Body of pancreas (tissue), 4 donors: ENCODE data around the gene OBP2A. TPM values are rescaled to one million over a fixed set of nuclear protein-coding genes. Genes with fewer than 3 reads are reported as not detected.
A peak's percentile ranks its signal among the peaks of the same experiment; 100 is the strongest.

ENCODE experiments used
- ATAC-seq: fragments of 150-250 bp; one replicate; pipeline ENCODE4 v1.9.1; 2016
- DNase-seq, 4 donors: peaks; one replicate each; pipeline ENCODE4 v3.0.0-alpha.2; 2019
- H3K27ac ChIP-seq, 4 donors: fragments of 200-600 bp; sonication (generic); 1 replicate in 3 of 4; 2 replicates in 1 of 4; pipeline versions ENCODE4 v1.5.1 to v1.6.1; 2016 to 2019; ENCODE audit warnings: mild to moderate bottlenecking in 1 of 4, mixed read lengths in 1 of 4, moderate library complexity in 1 of 4
- H3K27me3 ChIP-seq, 2 donors: fragments of 200-600 bp; sonication (generic); one replicate each; pipeline ENCODE4 v1.6.0; 2016; ENCODE audit warnings: mild to moderate bottlenecking in 1 of 2
- H3K36me3 ChIP-seq, 2 donors: fragments of 200-600 bp; sonication (generic); replicated peaks in 1 of 2; 2 replicates each; pipeline ENCODE4 v1.5.1; 2016; ENCODE audit warnings: low read depth in 2 of 2; ENCODE audit not compliant: insufficient read depth in 1 of 2
- H3K4me1 ChIP-seq: fragments of 200-600 bp; sonication (generic); one replicate; pipeline ENCODE4 v1.6.0; 2016
- H3K4me3 ChIP-seq, 2 donors: fragments of 200-600 bp; sonication (generic); 1 replicate in 1 of 2; 2 replicates in 1 of 2; pipeline ENCODE4 v1.5.1; 2016 to 2019
- H3K9me3 ChIP-seq, 3 donors: fragments of 200-600 bp; sonication (generic); 1 replicate in 2 of 3; 2 replicates in 1 of 3; pipeline ENCODE4 v1.5.1; 2016
- POLR2A ChIP-seq, 3 donors: fragments of 450-650 bp; IDR thresholded peaks; one replicate each; pipeline ENCODE4 v1.6.1; 2016; ENCODE audit warnings: antibody characterized with exemption in 3 of 3, mild to moderate bottlenecking in 2 of 3
- WGBS, 2 donors: methylation state at CpG; one replicate each; pipeline ENCODE4 v1.1.5; 2017; 5-methylcytosine and 5-hydroxymethylcytosine counted together
- intact Hi-C: fragments of 100-400 bp; cut with DNase I; formaldehyde crosslinking; loops from one replicate; pipeline ENCODE4 v1.15.1; 2023
- total RNA-seq, 2 donors: library from RNA; depleted of rRNA; stranded (reverse); fragments of >200 nt; gene quantifications; one replicate each; pipeline ENCODE4 v1.1.0, GENCODE V29; 2016
- TF ChIP-seq, protein P1 (sequence below), 7 experiments: fragments of 450-650 bp in 4 of 7; fragments of 200-600 bp in 3 of 7; sonication (generic) in 3 of 7; IDR thresholded peaks; one replicate each; pipeline ENCODE4 v1.5.1; 2016 to 2019; ENCODE audit warnings: antibody characterized with exemption in 7 of 7

The OBP2A gene
- total RNA-seq, 2 donors from 2014 or later, result not detected

GRCh38 chr9:135519179-135519971, 26.6 kb upstream of the OBP2A start:
- TF ChIP-seq, protein P1, sequence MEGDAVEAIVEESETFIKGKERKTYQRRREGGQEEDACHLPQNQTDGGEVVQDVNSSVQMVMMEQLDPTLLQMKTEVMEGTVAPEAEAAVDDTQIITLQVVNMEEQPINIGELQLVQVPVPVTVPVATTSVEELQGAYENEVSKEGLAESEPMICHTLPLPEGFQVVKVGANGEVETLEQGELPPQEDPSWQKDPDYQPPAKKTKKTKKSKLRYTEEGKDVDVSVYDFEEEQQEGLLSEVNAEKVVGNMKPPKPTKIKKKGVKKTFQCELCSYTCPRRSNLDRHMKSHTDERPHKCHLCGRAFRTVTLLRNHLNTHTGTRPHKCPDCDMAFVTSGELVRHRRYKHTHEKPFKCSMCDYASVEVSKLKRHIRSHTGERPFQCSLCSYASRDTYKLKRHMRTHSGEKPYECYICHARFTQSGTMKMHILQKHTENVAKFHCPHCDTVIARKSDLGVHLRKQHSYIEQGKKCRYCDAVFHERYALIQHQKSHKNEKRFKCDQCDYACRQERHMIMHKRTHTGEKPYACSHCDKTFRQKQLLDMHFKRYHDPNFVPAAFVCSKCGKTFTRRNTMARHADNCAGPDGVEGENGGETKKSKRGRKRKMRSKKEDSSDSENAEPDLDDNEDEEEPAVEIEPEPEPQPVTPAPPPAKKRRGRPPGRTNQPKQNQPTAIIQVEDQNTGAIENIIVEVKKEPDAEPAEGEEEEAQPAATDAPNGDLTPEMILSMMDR (IDR thresholded peaks at IDR 0.05), result no peak
- TF ChIP-seq POLR2A (IDR thresholded peaks at IDR 0.05), result no peak
- no peak for ATAC-seq
- no peak for DNase-seq
- Histone ChIP-seq H3K9me3 (no peaks in the 10 kb centered on the region), H3K27ac (no peak overlapping the region), H3K4me3 (no peak overlapping the region), H3K4me1 (no peaks in the 10 kb centered on the region), H3K36me3 (no peaks in the 10 kb centered on the region), H3K27me3 (no peaks in the 10 kb centered on the region)
- WGBS, 2 donors, result 74 to 83% methylated on average over 10 of the region's 10 CpGs
- intact Hi-C loops, result no loop called here

- intact Hi-C loops, result no loop called here
- H3K27me3 ChIP-seq, result no peaks in the 10 kb centered on the region
- DNase-seq, result peak in 1 of 4 donors; percentile 7
- TF ChIP-seq, protein P1 (IDR thresholded peaks at IDR 0.05), result no peak
- no peak for TF ChIP-seq POLR2A (IDR thresholded peaks at IDR 0.05)
- no peaks in the 10 kb centered on the region for H3K9me3 ChIP-seq
- no peak within 1 kb of the TSS for H3K27ac ChIP-seq
- H3K36me3 ChIP-seq, result no peaks in the 10 kb centered on the region
- H3K4me1 ChIP-seq, result no peaks in the 10 kb centered on the region
- 62 to 67% methylated on average over 12 to 18 of the region's 18 CpGs for WGBS, 2 donors
- ATAC-seq, result no peak
- no peak within 1 kb of the TSS for H3K4me3 ChIP-seq
Observed at GRCh38 chr9:135520916-135521607, 24.9 kb upstream of the OBP2A start, which contains the start of gene LCN1. Gene LCN1 (plus strand): TSS chr9:135521440. CDS start chr9:135521498, 58 bp downstream.

DNA sequence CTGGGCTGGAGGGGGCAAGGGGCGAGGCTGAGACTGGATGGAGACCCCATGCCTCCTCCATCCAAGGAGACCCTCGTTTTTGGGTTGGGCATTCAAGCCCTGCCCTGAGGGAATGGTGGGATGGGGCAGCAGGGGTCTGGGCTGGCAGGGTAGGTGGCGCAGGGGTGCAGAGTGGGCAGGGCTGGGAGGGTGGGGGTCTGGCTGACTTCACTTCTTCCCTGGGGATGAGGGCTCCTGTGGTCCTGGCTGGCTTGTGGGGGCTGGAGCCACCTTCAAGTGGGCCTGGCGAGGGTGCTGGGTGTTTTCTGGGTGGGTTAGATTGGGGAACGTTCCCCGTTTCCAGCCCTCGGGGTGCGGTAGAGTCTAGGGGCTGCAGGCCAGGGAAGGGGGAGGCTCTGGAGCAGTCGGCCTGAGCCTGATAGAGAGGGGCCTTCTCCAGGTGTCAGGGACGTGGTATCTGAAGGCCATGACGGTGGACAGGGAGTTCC, 24.3 kb upstream of the OBP2A start:
- intact Hi-C loops, result no loop called here
- H3K4me3 ChIP-seq, result no peak overlapping the region
- H3K27ac ChIP-seq, result no peak overlapping the region
- H3K9me3 ChIP-seq, result no peaks in the 10 kb centered on the region
- H3K4me1 ChIP-seq, result no peaks in the 10 kb centered on the region
- no peaks in the 10 kb centered on the region for H3K27me3 ChIP-seq
- 55% methylated on average over 10 to 11 of the region's 11 CpGs for WGBS, 2 donors
- ATAC-seq (no peak), DNase-seq (no peak)
- H3K36me3 ChIP-seq, result no peaks in the 10 kb centered on the region
- TF ChIP-seq POLR2A (IDR thresholded peaks at IDR 0.05), result no peak
- TF ChIP-seq, protein P1 (IDR thresholded peaks at IDR 0.05), result no peak

DNA sequence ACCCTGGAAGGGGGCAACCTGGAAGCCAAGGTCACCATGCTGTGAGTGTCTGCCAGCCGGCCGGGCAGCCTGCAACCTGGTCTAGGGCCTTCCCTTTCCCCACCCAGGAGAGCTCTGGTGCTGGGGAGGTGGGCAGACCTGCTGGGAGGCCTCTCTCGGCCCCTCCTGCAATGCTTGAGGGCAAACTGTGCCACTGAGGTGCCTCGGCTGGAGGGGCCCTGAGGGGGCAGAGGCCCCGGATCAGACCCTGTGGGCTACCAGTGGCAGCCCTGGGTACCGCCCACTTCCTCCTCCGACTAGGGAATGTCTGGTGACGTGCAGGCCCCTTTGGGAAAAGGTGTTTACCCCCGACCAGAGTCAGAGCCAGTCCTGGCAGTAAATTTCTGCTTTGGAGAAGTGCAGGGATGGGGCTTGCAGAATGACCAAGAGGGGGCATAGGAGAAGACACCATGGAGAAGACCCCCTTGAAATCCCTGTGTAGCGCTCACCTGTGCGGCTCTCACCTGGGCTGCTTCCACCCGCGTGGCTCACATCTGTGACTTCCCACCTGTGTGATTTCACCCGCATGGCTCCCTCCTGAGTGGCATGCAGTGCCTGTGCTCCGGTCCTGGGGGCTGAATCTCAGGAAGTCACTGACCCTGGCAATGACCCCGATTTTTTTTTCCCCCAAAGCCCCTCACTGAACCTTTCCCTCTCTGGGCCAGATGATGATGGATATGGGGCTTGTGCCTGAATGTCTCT, 23.6 kb upstream of the OBP2A start:
- intact Hi-C loops, result no loop called here
- no peaks in the 10 kb centered on the region for H3K9me3 ChIP-seq
- H3K4me3 ChIP-seq, result no peak overlapping the region
- 44 to 66% methylated on average over 3 to 14 of the region's 16 CpGs for WGBS, 2 donors
- ATAC-seq (no peak), DNase-seq (peak in 1 of 4 donors; percentile 7)
- H3K27me3 ChIP-seq, result no peaks in the 10 kb centered on the region
- no peaks in the 10 kb centered on the region for H3K4me1 ChIP-seq
- H3K27ac ChIP-seq, result no peak overlapping the region
- TF ChIP-seq, protein P1 (IDR thresholded peaks at IDR 0.05), result no peak
- H3K36me3 ChIP-seq, result no peaks in the 10 kb centered on the region
